Cardiac muscle cell (in vitro differentiated cells and primary cell): ENCODE results near the gene PRPF38B. TPM values are rescaled to one million over a fixed set of nuclear protein-coding genes. Genes with fewer than 3 reads are reported as not detected.

ENCODE experiments used
- DNase-seq, 2 donors: peaks; one replicate each; pipeline versions ENCODE4 v3.0.0 to v3.0.0-alpha.2; 2010 to 2017; ENCODE audit warnings: low read depth in 1 of 2, low spot score in 1 of 2
- H3K27ac ChIP-seq: fragments of 200-600 bp; sonication (generic); 2 replicates; pipeline ENCODE4 v1.5.1; 2016
- H3K27me3 ChIP-seq: fragments of 200-600 bp; sonication (generic); 2 replicates; pipeline ENCODE4 v1.6.0; 2016; ENCODE audit warnings: control low read depth
- H3K36me3 ChIP-seq: fragments of 200-600 bp; sonication (generic); 2 replicates; pipeline ENCODE4 v1.5.1; 2016; ENCODE audit warnings: control low read depth
- H3K4me1 ChIP-seq: fragments of 200-600 bp; sonication (generic); 2 replicates; pipeline ENCODE4 v1.8.1; 2017; ENCODE audit warnings: low read depth, mild to moderate bottlenecking, mixed run types
- H3K4me3 ChIP-seq: fragments of 200-600 bp; sonication (generic); 2 replicates; pipeline ENCODE4 v1.5.1; 2016; ENCODE audit warnings: mild to moderate bottlenecking
- H3K9me3 ChIP-seq: fragments of 200-600 bp; sonication (generic); 2 replicates; pipeline ENCODE4 v1.5.1; 2017; ENCODE audit warnings: low read depth, mild to moderate bottlenecking, control low read depth
- polyA plus RNA-seq: library from polyadenylated mRNA; unstranded; fragments of >200 nt; fragmentation: Nextera tagmentation; extraction: Ambion mirVana; gene quantifications from 2 replicates; pipeline ENCODE4 v1.2.1, GENCODE V29; 2016
- total RNA-seq: library from RNA; depleted of rRNA; stranded (reverse); fragments of >200 nt; gene quantifications from 2 replicates; pipeline ENCODE4 v1.2.3, GENCODE V29; 2016
- TF ChIP-seq, protein P1 (sequence below): IDR thresholded peaks from 2 replicates; pipeline ENCODE4 v1.5.1; 2012; ENCODE audit warnings: low read depth, mild to moderate bottlenecking, low read length

The PRPF38B gene
- total and polyA plus RNA-seq, 2 experiments from 2014 or later, result 24.2 to 35.0 TPM

DNA sequence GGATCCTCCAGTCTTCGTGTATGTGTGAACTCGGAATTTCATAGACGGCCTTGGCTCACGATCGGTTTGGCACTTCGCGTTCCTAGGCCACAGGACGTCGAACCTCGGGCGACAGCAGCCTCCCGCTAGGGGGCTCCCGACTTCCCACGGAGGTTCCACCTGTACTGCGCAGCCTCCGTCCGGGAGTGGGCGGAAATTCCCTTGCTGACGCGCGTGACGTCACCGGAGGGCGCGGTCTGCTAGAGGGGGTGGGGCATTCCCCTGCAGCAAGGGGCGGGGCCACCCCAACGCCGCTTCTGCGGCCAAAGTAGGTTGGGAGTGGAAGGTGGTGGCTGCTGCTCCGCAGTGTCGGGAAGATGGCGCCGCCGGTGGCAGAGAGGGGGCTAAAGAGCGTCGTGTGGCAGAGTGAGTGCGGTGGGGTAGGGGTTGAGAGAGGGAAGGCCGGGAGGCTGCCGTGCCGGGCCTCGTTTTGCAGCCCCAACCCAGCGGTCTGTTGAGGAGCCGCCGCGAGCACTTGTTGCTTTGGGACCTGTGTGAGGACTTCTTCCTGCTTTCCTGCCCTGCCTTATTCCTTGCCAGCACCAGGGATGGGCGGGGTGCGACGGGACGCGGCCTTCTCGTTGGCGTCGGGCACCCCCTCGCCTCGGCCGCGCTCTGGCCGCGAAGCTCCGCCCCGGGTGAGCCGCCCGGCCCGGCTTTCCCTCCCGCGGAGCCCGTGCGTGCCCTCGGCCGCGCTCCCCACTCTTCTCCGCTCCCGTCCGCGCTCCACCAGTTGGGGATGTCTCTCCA is 54.5 kb downstream of the PRPF38B start, which contains the start of gene STXBP3:
Gene STXBP3, plus strand, starts transcription at position 293 of the 789 bp plus-strand sequence. Its CDS starts 64 bp downstream, at position 357.
- Histone ChIP-seq H3K9me3 (no peaks in the 10 kb centered on the region), H3K36me3 (no peaks in the 10 kb centered on the region), H3K27ac (peak within 1 kb of the TSS; percentile 93), H3K4me1 (no peaks in the 10 kb centered on the region), H3K4me3 (peak within 1 kb of the TSS; percentile 53), H3K27me3 (no peaks in the 10 kb centered on the region)
- peak; percentile 99 for DNase-seq
- TF ChIP-seq, protein P1, sequence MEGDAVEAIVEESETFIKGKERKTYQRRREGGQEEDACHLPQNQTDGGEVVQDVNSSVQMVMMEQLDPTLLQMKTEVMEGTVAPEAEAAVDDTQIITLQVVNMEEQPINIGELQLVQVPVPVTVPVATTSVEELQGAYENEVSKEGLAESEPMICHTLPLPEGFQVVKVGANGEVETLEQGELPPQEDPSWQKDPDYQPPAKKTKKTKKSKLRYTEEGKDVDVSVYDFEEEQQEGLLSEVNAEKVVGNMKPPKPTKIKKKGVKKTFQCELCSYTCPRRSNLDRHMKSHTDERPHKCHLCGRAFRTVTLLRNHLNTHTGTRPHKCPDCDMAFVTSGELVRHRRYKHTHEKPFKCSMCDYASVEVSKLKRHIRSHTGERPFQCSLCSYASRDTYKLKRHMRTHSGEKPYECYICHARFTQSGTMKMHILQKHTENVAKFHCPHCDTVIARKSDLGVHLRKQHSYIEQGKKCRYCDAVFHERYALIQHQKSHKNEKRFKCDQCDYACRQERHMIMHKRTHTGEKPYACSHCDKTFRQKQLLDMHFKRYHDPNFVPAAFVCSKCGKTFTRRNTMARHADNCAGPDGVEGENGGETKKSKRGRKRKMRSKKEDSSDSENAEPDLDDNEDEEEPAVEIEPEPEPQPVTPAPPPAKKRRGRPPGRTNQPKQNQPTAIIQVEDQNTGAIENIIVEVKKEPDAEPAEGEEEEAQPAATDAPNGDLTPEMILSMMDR, result peak; percentile 95

DNA sequence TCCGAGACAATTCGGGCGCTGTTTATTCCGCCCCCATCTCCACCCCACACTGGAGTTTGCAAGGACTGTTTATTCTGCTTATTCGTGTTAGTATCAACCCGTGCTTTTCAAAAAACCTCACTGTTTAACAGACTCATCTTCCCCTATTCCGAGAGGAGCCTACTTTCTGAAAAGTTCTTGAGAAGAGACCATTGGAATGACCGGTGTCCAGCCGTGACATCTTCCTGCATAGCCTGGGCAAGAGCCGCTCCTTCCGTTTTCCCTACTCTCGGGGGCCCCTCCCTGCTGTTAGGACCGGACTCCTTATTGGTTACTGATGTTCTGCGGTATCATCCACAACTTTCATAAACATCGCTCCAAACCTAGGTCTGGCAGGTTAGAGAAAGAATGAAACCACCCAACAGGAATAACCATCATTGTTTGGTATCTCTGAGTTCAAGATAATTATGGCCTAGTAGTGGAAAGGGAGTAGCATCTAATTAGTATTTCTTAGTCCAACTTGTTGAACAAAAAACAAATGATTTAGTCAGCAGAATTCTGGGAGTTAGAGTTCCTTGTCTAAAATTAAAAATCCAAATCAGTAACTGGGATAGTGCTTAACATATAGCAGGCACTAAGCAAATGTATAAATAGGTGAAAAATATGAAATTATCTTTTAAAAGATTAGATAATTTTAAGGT is 55.2 kb downstream of the PRPF38B start:
- Histone ChIP-seq H3K4me3 (peak overlapping the region; percentile 53), H3K9me3 (no peaks in the 10 kb centered on the region), H3K27ac (peak overlapping the region; percentile 93), H3K27me3 (no peaks in the 10 kb centered on the region), H3K36me3 (peaks cover 5% of the 10 kb centered on the region), H3K4me1 (no peaks in the 10 kb centered on the region)
- TF ChIP-seq, protein P1, result no peak
- DNase-seq, result peak; percentile 85 to 88

GRCh38 chr1:108747898-108748297 is 55.8 kb downstream of the PRPF38B start:
- Histone ChIP-seq H3K36me3 (peaks cover 11% of the 10 kb centered on the region), H3K27me3 (no peaks in the 10 kb centered on the region), H3K4me3 (no peak overlapping the region), H3K9me3 (no peaks in the 10 kb centered on the region), H3K4me1 (no peaks in the 10 kb centered on the region), H3K27ac (no peak overlapping the region)
- DNase-seq, result no peak
- TF ChIP-seq, protein P1, result no peak

DNA sequence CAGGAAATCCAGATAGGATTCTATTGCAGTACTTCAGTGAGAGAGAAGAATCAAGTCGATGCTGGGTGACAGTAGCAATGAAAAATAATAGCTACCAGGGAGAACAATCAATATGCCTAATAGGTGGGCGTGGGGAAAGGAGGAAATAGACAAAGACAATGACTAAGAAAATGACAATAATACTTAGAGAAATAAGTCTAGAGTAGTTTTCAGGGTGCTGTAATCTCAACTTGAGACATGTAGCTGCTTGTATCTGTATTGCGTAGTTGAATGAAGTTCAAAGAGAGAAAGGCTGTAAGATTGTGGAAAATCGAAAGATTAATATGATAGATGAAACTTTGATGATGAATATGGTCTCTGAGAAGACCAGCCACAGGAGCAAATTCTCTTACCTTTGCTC is 57.0 kb downstream of the PRPF38B start:
- Histone ChIP-seq H3K36me3 (peaks cover 20% of the 10 kb centered on the region), H3K9me3 (no peaks in the 10 kb centered on the region), H3K27ac (no peak overlapping the region), H3K4me3 (no peak overlapping the region), H3K4me1 (no peaks in the 10 kb centered on the region), H3K27me3 (no peaks in the 10 kb centered on the region)
- TF ChIP-seq, protein P1, result no peak
- no peak for DNase-seq

DNA sequence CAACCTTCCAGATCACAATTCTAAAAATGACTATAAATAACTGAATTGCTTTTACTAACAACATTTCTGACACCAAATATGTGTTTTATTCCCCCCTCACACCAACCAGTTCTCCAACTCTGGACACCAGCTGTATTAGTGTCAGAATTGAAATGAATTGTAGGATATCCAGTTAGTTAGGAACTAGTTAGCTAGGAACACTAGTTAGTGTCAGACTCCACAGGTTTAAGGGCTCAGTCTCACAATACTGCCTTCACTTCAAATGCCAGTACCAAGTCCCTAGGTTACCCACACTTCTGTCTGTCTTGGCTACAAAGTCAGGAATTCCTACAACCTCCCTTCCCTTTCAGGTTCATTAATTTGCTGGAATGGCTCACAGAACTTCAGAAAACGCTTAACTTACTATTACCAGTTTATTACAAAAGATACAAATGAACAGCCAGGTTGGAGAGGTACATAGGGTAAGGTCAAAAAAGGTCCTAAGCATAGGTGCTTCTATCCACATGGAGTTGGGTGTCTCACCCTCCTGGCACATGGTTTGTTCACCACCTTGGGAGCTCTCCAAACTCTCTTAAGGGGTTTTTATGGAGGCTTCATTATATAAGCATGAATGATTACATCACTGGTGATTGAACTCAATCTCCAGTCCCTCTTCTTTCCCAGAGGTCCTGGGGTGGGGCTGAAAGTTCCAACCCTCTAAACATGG is 58.5 kb downstream of the PRPF38B start:
- TF ChIP-seq, protein P1, result no peak
- DNase-seq, result no peak

More for the DNA sequence above, 58.5 kb downstream of the PRPF38B start:
- H3K27ac ChIP-seq, result no peak overlapping the region
- H3K36me3 ChIP-seq, result peaks cover 24% of the 10 kb centered on the region
- no peak overlapping the region for H3K4me3 ChIP-seq
- no peaks in the 10 kb centered on the region for H3K4me1 ChIP-seq
- H3K27me3 ChIP-seq, result no peaks in the 10 kb centered on the region
- no peaks in the 10 kb centered on the region for H3K9me3 ChIP-seq

Other genes starting within 250 kb of the PRPF38B start
- gene NBPF6, start 242.0 kb upstream of the PRPF38B start, total RNA-seq, result not detected in 2 replicates
- not detected in 2 replicates for gene NBPF6, start 242.0 kb upstream of the PRPF38B start, polyA plus RNA-seq
- gene EEIG2, start 132.2 kb upstream of the PRPF38B start, total RNA-seq, result 9.7 and 12.2 TPM in 2 replicates
- gene EEIG2, start 132.2 kb upstream of the PRPF38B start, polyA plus RNA-seq, result 5.4 and 11.3 TPM in 2 replicates
- gene HENMT1, start 31.2 kb upstream of the PRPF38B start, total RNA-seq, result 0.56 and 1.1 TPM in 2 replicates
- gene HENMT1, start 31.2 kb upstream of the PRPF38B start, polyA plus RNA-seq, result 1.9 and 3.9 TPM in 2 replicates
- gene FNDC7, start 20.6 kb downstream of the PRPF38B start, total RNA-seq, result not detected in 2 replicates
- gene FNDC7, start 20.6 kb downstream of the PRPF38B start, polyA plus RNA-seq, result not detected in 2 replicates
- 26.6 and 74.0 TPM in 2 replicates for gene STXBP3, start 54.4 kb downstream of the PRPF38B start, total RNA-seq
- gene STXBP3, start 54.4 kb downstream of the PRPF38B start, polyA plus RNA-seq, result 34.1 and 34.7 TPM in 2 replicates
- not detected in 2 replicates for gene AKNAD1, start 164.8 kb downstream of the PRPF38B start, total RNA-seq
- gene AKNAD1, start 164.8 kb downstream of the PRPF38B start, polyA plus RNA-seq, result not detected in 2 replicates
- 7.3 and 13.9 TPM in 2 replicates for gene GPSM2, start 184.7 kb downstream of the PRPF38B start, total RNA-seq
- gene GPSM2, start 184.7 kb downstream of the PRPF38B start, polyA plus RNA-seq, result 4.1 and 21.0 TPM in 2 replicates